Ishikawa (cell line): ENCODE results near the gene ANXA2R.

Experiments used
- CEBPB ChIP-seq: IDR thresholded peaks from 2 replicates; pipeline ENCODE4 v1.6.1; 2012
- CREB1 ChIP-seq: IDR thresholded peaks from 2 replicates; pipeline ENCODE4 v1.6.1; 2012; ENCODE audit warnings: low read depth
- EGR1 ChIP-seq: IDR thresholded peaks from 2 replicates; pipeline ENCODE4 v1.6.1; 2012
- EP300 ChIP-seq: IDR thresholded peaks from 2 replicates; pipeline ENCODE4 v1.6.1; 2012; ENCODE audit warnings: borderline replicate concordance
- FOXM1 ChIP-seq: IDR thresholded peaks from 2 replicates; pipeline ENCODE4 v1.6.1; 2012; ENCODE audit warnings: low read depth, borderline replicate concordance
- MAX ChIP-seq: IDR thresholded peaks from 2 replicates; pipeline ENCODE4 v1.6.1; 2012
- NFIC ChIP-seq: IDR thresholded peaks from 2 replicates; pipeline ENCODE4 v1.6.1; 2012
- RAD21 ChIP-seq: IDR thresholded peaks from 2 replicates; pipeline ENCODE4 v1.6.1; 2012; ENCODE audit warnings: low read depth
- REST ChIP-seq: IDR thresholded peaks from 2 replicates; pipeline ENCODE4 v1.6.1; 2012; ENCODE audit warnings: low read depth, mild to moderate bottlenecking
- TAF1 ChIP-seq: IDR thresholded peaks from 2 replicates; pipeline ENCODE4 v1.6.1; 2012; ENCODE audit warnings: low read depth, mild to moderate bottlenecking
- TCF12 ChIP-seq: IDR thresholded peaks from 2 replicates; pipeline ENCODE4 v1.6.1; 2012; ENCODE audit warnings: low read depth
- TEAD4 ChIP-seq: IDR thresholded peaks from 2 replicates; pipeline ENCODE4 v1.6.1; 2012
- USF1 ChIP-seq: IDR thresholded peaks from 2 replicates; pipeline ENCODE4 v1.6.1; 2012
- YY1 ChIP-seq: IDR thresholded peaks from 2 replicates; pipeline ENCODE4 v1.6.1; 2012; ENCODE audit warnings: low read depth
- ZBTB7A ChIP-seq: IDR thresholded peaks from 2 replicates; pipeline ENCODE4 v1.6.1; 2012; ENCODE audit warnings: low read depth

The ANXA2R gene

GRCh38 chr5:43049236-43049635 is 9.1 kb upstream of the ANXA2R start:
- TF ChIP-seq CEBPB (no peak), FOXM1 (no peak), EGR1 (no peak), USF1 (no peak), TCF12 (no peak), EP300 (no peak), TEAD4 (no peak), RAD21 (no peak)

GRCh38 chr5:43046474-43046873 is 6.4 kb upstream of the ANXA2R start:
- no peak for TF ChIP-seq RAD21
- no peak for TF ChIP-seq REST
- no peak for TF ChIP-seq ZBTB7A
- no peak for TF ChIP-seq TEAD4
- TF ChIP-seq EP300, result no peak
- TF ChIP-seq MAX, result no peak
- TF ChIP-seq YY1, result no peak
- no peak for TF ChIP-seq EGR1
- no peak for TF ChIP-seq TCF12

GRCh38 chr5:43045236-43045635 is 5.1 kb upstream of the ANXA2R start:
- TF ChIP-seq CEBPB (no peak), NFIC (no peak), TEAD4 (no peak), USF1 (no peak), EP300 (no peak), MAX (no peak), EGR1 (no peak), ZBTB7A (no peak), FOXM1 (no peak), RAD21 (no peak), REST (no peak), TAF1 (no peak), YY1 (no peak), CREB1 (no peak)

- TF ChIP-seq EP300, result no peak
- no peak for TF ChIP-seq YY1
- no peak for TF ChIP-seq TCF12
- TF ChIP-seq CEBPB, result no peak
- TF ChIP-seq EGR1, result no peak
- TF ChIP-seq TAF1, result no peak
- no peak for TF ChIP-seq ZBTB7A
- TF ChIP-seq RAD21, result no peak
- no peak for TF ChIP-seq CREB1
- TF ChIP-seq USF1, result no peak
- no peak for TF ChIP-seq REST
- TF ChIP-seq NFIC, result no peak
- no peak for TF ChIP-seq MAX
- TF ChIP-seq FOXM1, result no peak
- TF ChIP-seq TEAD4, result no peak
These were observed 4.2 kb upstream of the ANXA2R start for GRCh38 chr5:43044181-43044914.
